Neuronal stem cell (in vitro differentiated cells): ENCODE measurements around the gene ZNF212.

Experiments
- DNase-seq: peaks from one replicate; pipeline ENCODE4 v3.0.0-alpha.2; 2013; ENCODE audit warnings: low spot score
- H2AFZ ChIP-seq: one replicate; pipeline ENCODE4 v1.6.1; 2013; ENCODE audit warnings: mild to moderate bottlenecking, low read length, inconsistent platforms
- H2AK5ac ChIP-seq: 2 replicates; pipeline ENCODE4 v1.6.1; 2013; ENCODE audit warnings: low read depth, mild to moderate bottlenecking, inconsistent platforms, low read length, moderate library complexity, mixed read lengths
- H2BK120ac ChIP-seq: 2 replicates; pipeline ENCODE4 v1.6.1; 2013; ENCODE audit warnings: low read depth, mild to moderate bottlenecking, inconsistent platforms, low read length, moderate library complexity, mixed read lengths
- H2BK12ac ChIP-seq: one replicate; pipeline ENCODE4 v1.6.1; 2013; ENCODE audit warnings: low read length, inconsistent platforms
- H2BK15ac ChIP-seq: 2 replicates; pipeline ENCODE4 v1.6.1; 2013; ENCODE audit warnings: mild to moderate bottlenecking, low read length, inconsistent platforms, mixed read lengths
- H2BK5ac ChIP-seq: one replicate; pipeline ENCODE4 v1.6.1; 2013; ENCODE audit warnings: inconsistent platforms, mild to moderate bottlenecking, low read length, moderate library complexity
- H3K14ac ChIP-seq: one replicate; pipeline ENCODE4 v1.6.1; 2013; ENCODE audit warnings: low read length, inconsistent platforms
- H3K18ac ChIP-seq: 2 replicates; pipeline ENCODE4 v1.6.1; 2013; ENCODE audit warnings: low read length, inconsistent platforms
- H3K23ac ChIP-seq: 2 replicates; pipeline ENCODE4 v1.6.1; 2013; ENCODE audit warnings: low read depth, mild to moderate bottlenecking, mixed read lengths, low read length, inconsistent platforms; ENCODE audit not compliant: poor library complexity
- H3K27ac ChIP-seq: replicated peaks from 3 replicates; pipeline ENCODE4 v1.5.1; 2013; ENCODE audit warnings: low read length, inconsistent platforms
- H3K27me3 ChIP-seq, 3 experiments: 2 replicates each; pipeline ENCODE4 v1.6.1; 2013; ENCODE audit warnings: low read length in 3 of 3, mild to moderate bottlenecking in 2 of 3, inconsistent platforms in 1 of 3, low read depth in 1 of 3, mixed read lengths in 1 of 3, moderate library complexity in 1 of 3; ENCODE audit not compliant: control insufficient read depth in 3 of 3, insufficient read depth in 3 of 3
- H3K36me3 ChIP-seq, 2 donors: replicated peaks in 1 of 2; 2 replicates each; pipeline ENCODE4 v1.6.1; 2013; ENCODE audit warnings: low read length in 2 of 2; ENCODE audit not compliant: control insufficient read depth in 2 of 2, insufficient read depth in 2 of 2
- H3K4ac ChIP-seq: 2 replicates; pipeline ENCODE4 v1.6.1; 2013; ENCODE audit warnings: inconsistent platforms, mild to moderate bottlenecking, low read length, moderate library complexity
- H3K4me1 ChIP-seq, 2 donors: 1 replicate in 1 of 2; 2 replicates in 1 of 2; pipeline ENCODE4 v1.6.1; 2013; ENCODE audit warnings: low read length in 2 of 2, low read depth in 1 of 2; ENCODE audit not compliant: control insufficient read depth in 2 of 2, insufficient read depth in 1 of 2
- H3K4me2 ChIP-seq: one replicate; pipeline ENCODE4 v1.6.1; 2013; ENCODE audit warnings: mild to moderate bottlenecking, low read length, inconsistent platforms; ENCODE audit not compliant: insufficient read depth, poor library complexity, severe bottlenecking
- H3K4me3 ChIP-seq, 2 donors: 2 replicates each; pipeline ENCODE4 v1.5.1; 2013; ENCODE audit warnings: low read length in 2 of 2, mild to moderate bottlenecking in 2 of 2, inconsistent platforms in 1 of 2, moderate library complexity in 1 of 2
- H3K79me1 ChIP-seq: one replicate; pipeline ENCODE4 v1.6.1; 2013; ENCODE audit warnings: low read depth, mild to moderate bottlenecking, inconsistent platforms, low read length, moderate library complexity
- H3K9ac ChIP-seq: one replicate; pipeline ENCODE4 v1.6.1; 2013; ENCODE audit warnings: mild to moderate bottlenecking, low read depth, low read length, inconsistent platforms; ENCODE audit not compliant: poor library complexity
- H3K9me3 ChIP-seq, 2 donors: replicated peaks in 1 of 2; 2 replicates each; pipeline versions ENCODE3 to v1.6.1; 2013; ENCODE audit warnings: low read length in 2 of 2, mild to moderate bottlenecking in 2 of 2, inconsistent platforms in 1 of 2, low read depth in 1 of 2, mixed read lengths in 1 of 2, moderate library complexity in 1 of 2; ENCODE audit not compliant: control insufficient read depth in 2 of 2, insufficient read depth in 1 of 2
- H4K8ac ChIP-seq: one replicate; pipeline ENCODE4 v1.6.1; 2013; ENCODE audit warnings: low read depth, mild to moderate bottlenecking, inconsistent platforms, low read length, moderate library complexity
- H4K91ac ChIP-seq: one replicate; pipeline ENCODE4 v1.6.1; 2013; ENCODE audit warnings: low read length, low read depth, mild to moderate bottlenecking, inconsistent platforms; ENCODE audit not compliant: poor library complexity
- WGBS, 2 donors: extraction: QIAGEN DNeasy Blood & Tissue Kit; methylation state at CpG; one replicate each; pipeline ENCODE4 v1.1.7; 2013; ENCODE audit warnings: missing lambda C conversion rate in 2 of 2, mixed read lengths in 1 of 2; ENCODE audit not compliant: insufficient read length in 2 of 2, insufficient replicate concordance in 1 of 2; ENCODE audit errors: extremely low coverage in 2 of 2; 5-methylcytosine and 5-hydroxymethylcytosine counted together

Gene ZNF212

GRCh38 chr7:149255174-149255573 is 15.7 kb downstream of the ZNF212 start:
- no CpG with 5 or more reads among the region's 5 CpGs for WGBS, 2 donors
- no peak overlapping the region for H2BK12ac ChIP-seq
- peaks cover 34 to 61% of the 10 kb centered on the region in 2 donors for H3K36me3 ChIP-seq

GRCh38 chr7:149256568-149256967 is 17.1 kb downstream of the ZNF212 start:
- no peak overlapping the region for H2BK15ac ChIP-seq

More at GRCh38 chr7:149255174-149255573, 15.7 kb downstream of the ZNF212 start:
- Histone ChIP-seq H2AFZ (no peak overlapping the region), H3K4ac (no peak overlapping the region), H3K4me1 (no peaks in the 10 kb centered on the region), H2BK120ac (no peak overlapping the region), H3K27ac (no peak overlapping the region), H2BK15ac (no peak overlapping the region), H4K91ac (no peak overlapping the region), H3K18ac (no peak overlapping the region), H3K4me3 (no peak overlapping the region), H4K8ac (no peak overlapping the region), H3K14ac (no peak overlapping the region), H3K27me3 (no peaks in the 10 kb centered on the region), H3K23ac (no peak overlapping the region), H3K4me2 (no peak overlapping the region), H2AK5ac (no peak overlapping the region), H3K79me1 (peaks cover 4% of the 10 kb centered on the region), H3K9ac (no peak overlapping the region), H2BK5ac (no peak overlapping the region), H3K9me3 (no peaks in the 10 kb centered on the region)
- DNase-seq = no peak

GRCh38 chr7:149257146-149257545 is 17.7 kb downstream of the ZNF212 start:
- H3K27me3 ChIP-seq = peaks cover 0 to 1% (median 0%) of the 10 kb centered on the region in 3 experiments
- H3K14ac ChIP-seq = no peak overlapping the region
- DNase-seq = no peak
- H2BK15ac ChIP-seq = no peak overlapping the region
- WGBS, 2 donors = no CpG with 5 or more reads among the region's 2 CpGs
- no peak overlapping the region for H3K4me2 ChIP-seq
- no peak overlapping the region for H2BK5ac ChIP-seq
- H2AK5ac ChIP-seq = no peak overlapping the region
- no peak overlapping the region for H3K23ac ChIP-seq
- H2BK12ac ChIP-seq = no peak overlapping the region
- no peak overlapping the region for H3K18ac ChIP-seq
- no peaks in the 10 kb centered on the region for H3K9me3 ChIP-seq
- no peak overlapping the region for H3K27ac ChIP-seq
- H2AFZ ChIP-seq = no peak overlapping the region
- H3K4me1 ChIP-seq = no peaks in the 10 kb centered on the region
- H4K8ac ChIP-seq = no peak overlapping the region
- peaks cover 3% of the 10 kb centered on the region for H3K79me1 ChIP-seq
- H3K36me3 ChIP-seq = peaks cover 25 to 45% of the 10 kb centered on the region in 2 donors
- no peak overlapping the region for H2BK120ac ChIP-seq
- H3K9ac ChIP-seq = no peak overlapping the region
- no peak overlapping the region for H4K91ac ChIP-seq
- no peak overlapping the region for H3K4ac ChIP-seq
- no peak overlapping the region for H3K4me3 ChIP-seq

More at GRCh38 chr7:149256568-149256967, 17.1 kb downstream of the ZNF212 start:
- DNase-seq = no peak
- Histone ChIP-seq H3K79me1 (peaks cover 3% of the 10 kb centered on the region), H2AFZ (no peak overlapping the region), H4K8ac (no peak overlapping the region), H3K4me3 (no peak overlapping the region), H4K91ac (no peak overlapping the region), H3K4ac (no peak overlapping the region), H2BK5ac (no peak overlapping the region), H3K27me3 (peaks cover 0 to under 1% (median 0%) of the 10 kb centered on the region in 3 experiments), H3K9ac (no peak overlapping the region), H2BK12ac (no peak overlapping the region), H3K36me3 (peaks cover 28 to 50% of the 10 kb centered on the region in 2 donors), H3K9me3 (no peaks in the 10 kb centered on the region), H3K4me2 (no peak overlapping the region), H2AK5ac (no peak overlapping the region), H3K27ac (no peak overlapping the region), H3K23ac (no peak overlapping the region), H2BK120ac (no peak overlapping the region), H3K14ac (no peak overlapping the region), H3K4me1 (no peaks in the 10 kb centered on the region), H3K18ac (no peak overlapping the region)
- WGBS, 2 donors = no CpG with 5 or more reads among the region's 4 CpGs

DNA sequence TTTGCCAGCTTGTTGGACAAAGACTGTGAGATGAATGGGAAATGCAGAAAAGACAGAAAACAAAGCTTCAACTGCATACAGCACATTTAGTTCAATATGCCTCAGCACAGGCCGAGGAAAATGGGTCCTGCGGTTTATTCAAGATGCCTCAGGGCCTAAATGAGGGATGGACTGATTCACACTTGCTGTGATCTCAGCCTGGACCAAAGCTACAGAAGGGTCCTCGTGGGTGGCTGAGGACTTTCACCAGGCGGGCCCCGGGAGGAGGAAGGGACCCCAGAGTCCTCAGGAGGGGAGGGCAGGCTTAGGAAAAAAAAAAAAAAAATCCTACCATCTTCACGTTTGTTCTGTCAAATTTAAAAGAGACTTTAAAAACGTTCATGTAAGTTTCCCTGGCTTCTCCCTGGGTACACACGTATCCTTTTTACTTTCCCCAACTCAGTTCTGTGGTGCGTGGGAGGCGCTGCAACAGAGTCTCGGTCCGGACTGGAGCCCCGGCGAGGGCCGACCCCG is 21.9 kb downstream of the ZNF212 start:
- H3K36me3 ChIP-seq = peaks cover 3 to 7% of the 10 kb centered on the region in 2 donors
- no peak overlapping the region for H2BK12ac ChIP-seq
- H3K9ac ChIP-seq = peak overlapping the region; percentile 81
- peak overlapping the region; percentile 58 for H3K18ac ChIP-seq
- H3K4me3 ChIP-seq = peak overlapping the region; percentile 27 to 83
- WGBS, 2 donors = no CpG with 5 or more reads among the region's 16 CpGs
- no peak overlapping the region for H2BK15ac ChIP-seq
- no peak overlapping the region for H4K91ac ChIP-seq
- no peak overlapping the region for H3K4ac ChIP-seq
- no peak overlapping the region for H2BK5ac ChIP-seq
- H3K14ac ChIP-seq = no peak overlapping the region
- no peak overlapping the region for H3K27ac ChIP-seq
- H3K27me3 ChIP-seq = peaks cover 0 to 1% (median 0%) of the 10 kb centered on the region in 3 experiments
- no peak overlapping the region for H2BK120ac ChIP-seq
- H3K4me1 ChIP-seq = no peaks in the 10 kb centered on the region
- no peak for DNase-seq
- no peaks in the 10 kb centered on the region for H3K9me3 ChIP-seq
- peak overlapping the region; percentile 81 for H3K4me2 ChIP-seq
- peak overlapping the region; percentile 80 for H3K23ac ChIP-seq
- no peak overlapping the region for H4K8ac ChIP-seq
- peaks cover 3% of the 10 kb centered on the region for H3K79me1 ChIP-seq
- H2AK5ac ChIP-seq = no peak overlapping the region
- peak overlapping the region; percentile 95 for H2AFZ ChIP-seq
